K562 (cell line): Measurements from ENCODE around the gene BRCA1. TPM values are rescaled to one million over a fixed set of nuclear protein-coding genes. Genes with fewer than 3 reads are reported as not detected.

Experiments
- CHD2 ChIP-seq: IDR thresholded peaks from 2 replicates; pipeline ENCODE4 v1.6.1; 2011; ENCODE audit warnings: low read depth, low read length
- CTBP1 ChIP-seq: fragments of 450-650 bp; IDR thresholded peaks from 2 replicates; pipeline ENCODE4 v1.6.1; 2016; ENCODE audit warnings: borderline replicate concordance
- EP300 ChIP-seq: IDR thresholded peaks from 2 replicates; pipeline ENCODE4 v1.6.1; 2012; ENCODE audit warnings: low read length, improper control_type of control experiment
- FIP1L1 ChIP-seq: fragments of 200-400 bp; formaldehyde crosslinking; IDR thresholded peaks from 2 replicates; pipeline ENCODE4 v1.6.1; 2018; ENCODE audit warnings: mild to moderate bottlenecking, low read depth, low read length; ENCODE audit not compliant: poor library complexity, severe bottlenecking
- ILF3 ChIP-seq: fragments of 450-650 bp; IDR thresholded peaks from 2 replicates; pipeline ENCODE4 v1.6.1; 2018; ENCODE audit warnings: antibody characterized with exemption, mild to moderate bottlenecking, moderate library complexity, borderline replicate concordance
- JUND ChIP-seq, 2 experiments: IDR thresholded peaks; 2 replicates in 1 of 2; 3 replicates in 1 of 2; pipeline ENCODE4 v1.6.1; 2011; ENCODE audit warnings: borderline replicate concordance in 2 of 2, low read depth in 2 of 2, low read length in 2 of 2, improper control_type of control experiment in 1 of 2, missing biosample characterization in 1 of 2, missing genetic modification characterization in 1 of 2, missing genetic modification reagents in 1 of 2
- KHSRP ChIP-seq: fragments of 450-650 bp; IDR thresholded peaks from 2 replicates; pipeline ENCODE4 v1.6.1; 2017
- NR2C1 ChIP-seq, 2 experiments: fragments of 450-650 bp; IDR thresholded peaks; 2 replicates each; pipeline ENCODE4 v1.6.1; 2017; ENCODE audit warnings: mild to moderate bottlenecking in 2 of 2, antibody characterized with exemption in 1 of 2, inconsistent platforms in 1 of 2, missing compliant biosample characterization in 1 of 2, missing genetic modification characterization in 1 of 2
- PCBP1 ChIP-seq: fragments of 200-400 bp; formaldehyde crosslinking; IDR thresholded peaks from 2 replicates; pipeline ENCODE4 v1.6.1; 2018; ENCODE audit warnings: mild to moderate bottlenecking, low read depth, low read length; ENCODE audit not compliant: poor library complexity, severe bottlenecking
- PCBP2 ChIP-seq: fragments of 200-400 bp; formaldehyde crosslinking; IDR thresholded peaks from 2 replicates; pipeline ENCODE4 v1.6.1; 2018; ENCODE audit warnings: low read length, low read depth, mild to moderate bottlenecking, moderate library complexity; ENCODE audit not compliant: poor library complexity, severe bottlenecking
- PHB ChIP-seq: fragments of 250-450 bp; sonication (Bioruptor Pico); IDR thresholded peaks from 2 replicates; pipeline ENCODE4 v1.5.0; 2021
- SIX5 ChIP-seq, 2 experiments: IDR thresholded peaks; 2 replicates each; pipeline ENCODE4 v1.6.1; 2011; ENCODE audit warnings: low read length in 2 of 2, borderline replicate concordance in 1 of 2, low read depth in 1 of 2, mild to moderate bottlenecking in 1 of 2, moderate library complexity in 1 of 2; ENCODE audit not compliant: insufficient read depth in 1 of 2
- SOX6 ChIP-seq: fragments of 450-650 bp; IDR thresholded peaks from 2 replicates; pipeline ENCODE4 v1.6.1; 2014; ENCODE audit warnings: mild to moderate bottlenecking
- SRSF3 ChIP-seq: fragments of 200-400 bp; formaldehyde crosslinking; IDR thresholded peaks from 2 replicates; pipeline ENCODE4 v1.6.1; 2016; ENCODE audit warnings: mild to moderate bottlenecking, low read length, moderate library complexity; ENCODE audit not compliant: insufficient read depth
- STAT5A ChIP-seq: IDR thresholded peaks from 2 replicates; pipeline ENCODE4 v1.6.1; 2012; ENCODE audit warnings: low read length, inconsistent platforms, borderline replicate concordance
- TCF7 ChIP-seq: sonication (generic); IDR thresholded peaks from 2 replicates; pipeline ENCODE4 v1.6.1; 2016; ENCODE audit warnings: antibody characterized with exemption, borderline replicate concordance
- YY1 ChIP-seq, 3 experiments: IDR thresholded peaks; 2 replicates each; pipeline ENCODE4 v1.6.1; 2011; ENCODE audit warnings: low read length in 2 of 3, mild to moderate bottlenecking in 2 of 3, moderate library complexity in 2 of 3, borderline replicate concordance in 1 of 3, control low read depth in 1 of 3, low read depth in 1 of 3; ENCODE audit not compliant: insufficient read depth in 3 of 3, insufficient replicate concordance in 2 of 3, control insufficient read depth in 1 of 3, insufficient read length in 1 of 3; ENCODE audit errors: extremely low read depth in 1 of 3
- ZNF134 ChIP-seq: fragments of 250-450 bp; sonication (Bioruptor Pico); conservative IDR thresholded peaks from 2 replicates; pipeline ENCODE4 v1.4.0; 2020
- ZNF408 ChIP-seq: fragments of 250-450 bp; sonication (Bioruptor Pico); IDR thresholded peaks from 2 replicates; pipeline ENCODE4 v1.4.0; 2020; ENCODE audit warnings: low read depth, mild to moderate bottlenecking, moderate library complexity
- polyA plus RNA-seq, 8 experiments: library from polyadenylated mRNA; depleted of rRNA in 4 of 8; stranded (reverse) in 5 of 8; unstranded in 3 of 8; fragments of >200 nt; fragmentation: Nextera tagmentation in 2 of 8; fragmentation: Illumina TruSeq in 1 of 8; extraction: Ambion mirVana in 2 of 8; extraction: Trizol in 1 of 8; gene quantifications; 2 replicates each; pipeline versions ENCODE4 v1.2.1 to v1.2.3, GENCODE V29; 2011 to 2014; ENCODE audit warnings: inconsistent platforms in 1 of 8, missing spikeins in 1 of 8
- total RNA-seq, 7 experiments: library from RNA; depleted of rRNA in 6 of 7; stranded (reverse); fragments of >200 nt in 6 of 7; fragmentation: Illumina TruSeq in 2 of 7; extraction: Trizol in 2 of 7; gene quantifications; 2 replicates each; pipeline versions ENCODE4 v1.2.1 to v1.2.3, GENCODE V29; 2011 to 2021; ENCODE audit warnings: low replicate concordance in 1 of 7
- TF ChIP-seq, protein P1 (sequence below): fragments of 250-450 bp; sonication (Bioruptor Pico); IDR thresholded peaks from 2 replicates; pipeline ENCODE4 v1.8.0; 2022; ENCODE audit warnings: moderate library complexity, mild to moderate bottlenecking, inconsistent platforms
- TF ChIP-seq, protein P2 (sequence below): fragments of 250-450 bp; sonication (Bioruptor Pico); IDR thresholded peaks from 2 replicates; pipeline ENCODE4 v1.4.0; 2020; ENCODE audit warnings: mild to moderate bottlenecking, moderate library complexity

Gene BRCA1
- total and polyA plus RNA-seq, 9 of the 15 experiments (the other 6 are each of a cell fraction or from before 2014, with no cell fraction given): 25.9 to 95.3 (median 62.3) TPM

GRCh38 chr17:43170140-43170765, 45.1 kb upstream of the BRCA1 start (continued):
- TF ChIP-seq FIP1L1 (no peak), TCF7 (0 out of 2 replicates have a peak, but pooled peaks have one; percentile 18), EP300 (peak; percentile 37; the same call in 1 of the 2 replicates), SRSF3 (no peak), SOX6 (0 out of 2 replicates have a peak, but pooled peaks have one; percentile 9), KHSRP (peak; percentile 83), SIX5 (IDR thresholded peaks at IDR 0.05; ENCODE audit: borderline replicate concordance in 1 of 2, insufficient read depth in 1 of 2, low read depth in 1 of 2, low read length in 2 of 2) (peak in 1 of 2 experiments; percentile 33; a peak in 2 of 4 replicates), ILF3 (no peak), STAT5A (no peak), NR2C1 (IDR thresholded peaks at IDR 0.05) (peak; percentile 70), NR2C1 (tag; IDR thresholded peaks at IDR 0.05) (peak; percentile 70), PCBP1 (no peak), ZNF408 (CRISPR knock-in tag) (no peak), PCBP2 (no peak), CTBP1 (peak; percentile 36; the same call in 1 of the 2 replicates), CHD2 (no peak), YY1 (IDR thresholded peaks at IDR 0.05; ENCODE audit: borderline replicate concordance in 1 of 3, control insufficient read depth in 1 of 3, extremely low read depth in 1 of 3, insufficient read depth in 3 of 3, insufficient read length in 1 of 3, insufficient replicate concordance in 2 of 3, low read depth in 1 of 3, low read length in 2 of 3) (peak in 1 of 3 experiments; percentile 8), ZNF134 (no peak), PHB (CRISPR knock-in tag) (no peak), JUND (IDR thresholded peaks at IDR 0.05; ENCODE audit: borderline replicate concordance, low read depth, low read length) (peak; percentile 78), JUND (tag; IDR thresholded peaks at IDR 0.05; ENCODE audit: borderline replicate concordance, low read depth, low read length) (peak; percentile 41; the same call in 2 of the 3 replicates)
- TF ChIP-seq, protein P1, sequence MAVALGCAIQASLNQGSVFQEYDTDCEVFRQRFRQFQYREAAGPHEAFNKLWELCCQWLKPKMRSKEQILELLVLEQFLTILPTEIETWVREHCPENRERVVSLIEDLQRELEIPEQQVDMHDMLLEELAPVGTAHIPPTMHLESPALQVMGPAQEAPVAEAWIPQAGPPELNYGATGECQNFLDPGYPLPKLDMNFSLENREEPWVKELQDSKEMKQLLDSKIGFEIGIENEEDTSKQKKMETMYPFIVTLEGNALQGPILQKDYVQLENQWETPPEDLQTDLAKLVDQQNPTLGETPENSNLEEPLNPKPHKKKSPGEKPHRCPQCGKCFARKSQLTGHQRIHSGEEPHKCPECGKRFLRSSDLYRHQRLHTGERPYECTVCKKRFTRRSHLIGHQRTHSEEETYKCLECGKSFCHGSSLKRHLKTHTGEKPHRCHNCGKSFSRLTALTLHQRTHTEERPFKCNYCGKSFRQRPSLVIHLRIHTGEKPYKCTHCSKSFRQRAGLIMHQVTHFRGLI (CRISPR knock-in tag): no peak
- TF ChIP-seq, protein P2, sequence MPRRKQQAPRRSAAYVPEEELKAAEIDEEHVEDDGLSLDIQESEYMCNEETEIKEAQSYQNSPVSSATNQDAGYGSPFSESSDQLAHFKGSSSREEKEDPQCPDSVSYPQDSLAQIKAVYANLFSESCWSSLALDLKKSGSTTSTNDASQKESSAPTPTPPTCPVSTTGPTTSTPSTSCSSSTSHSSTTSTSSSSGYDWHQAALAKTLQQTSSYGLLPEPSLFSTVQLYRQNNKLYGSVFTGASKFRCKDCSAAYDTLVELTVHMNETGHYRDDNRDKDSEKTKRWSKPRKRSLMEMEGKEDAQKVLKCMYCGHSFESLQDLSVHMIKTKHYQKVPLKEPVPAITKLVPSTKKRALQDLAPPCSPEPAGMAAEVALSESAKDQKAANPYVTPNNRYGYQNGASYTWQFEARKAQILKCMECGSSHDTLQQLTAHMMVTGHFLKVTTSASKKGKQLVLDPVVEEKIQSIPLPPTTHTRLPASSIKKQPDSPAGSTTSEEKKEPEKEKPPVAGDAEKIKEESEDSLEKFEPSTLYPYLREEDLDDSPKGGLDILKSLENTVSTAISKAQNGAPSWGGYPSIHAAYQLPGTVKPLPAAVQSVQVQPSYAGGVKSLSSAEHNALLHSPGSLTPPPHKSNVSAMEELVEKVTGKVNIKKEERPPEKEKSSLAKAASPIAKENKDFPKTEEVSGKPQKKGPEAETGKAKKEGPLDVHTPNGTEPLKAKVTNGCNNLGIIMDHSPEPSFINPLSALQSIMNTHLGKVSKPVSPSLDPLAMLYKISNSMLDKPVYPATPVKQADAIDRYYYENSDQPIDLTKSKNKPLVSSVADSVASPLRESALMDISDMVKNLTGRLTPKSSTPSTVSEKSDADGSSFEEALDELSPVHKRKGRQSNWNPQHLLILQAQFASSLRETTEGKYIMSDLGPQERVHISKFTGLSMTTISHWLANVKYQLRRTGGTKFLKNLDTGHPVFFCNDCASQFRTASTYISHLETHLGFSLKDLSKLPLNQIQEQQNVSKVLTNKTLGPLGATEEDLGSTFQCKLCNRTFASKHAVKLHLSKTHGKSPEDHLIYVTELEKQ (CRISPR knock-in tag): no peak
